ENCODE results near the gene LGALS1. TPM values are rescaled to one million over a fixed set of nuclear protein-coding genes. Genes with fewer than 3 reads are reported as not detected.

Gene LGALS1
- total RNA-seq, 2 experiments from 2014 or later: 522 to 663 TPM

DNA sequence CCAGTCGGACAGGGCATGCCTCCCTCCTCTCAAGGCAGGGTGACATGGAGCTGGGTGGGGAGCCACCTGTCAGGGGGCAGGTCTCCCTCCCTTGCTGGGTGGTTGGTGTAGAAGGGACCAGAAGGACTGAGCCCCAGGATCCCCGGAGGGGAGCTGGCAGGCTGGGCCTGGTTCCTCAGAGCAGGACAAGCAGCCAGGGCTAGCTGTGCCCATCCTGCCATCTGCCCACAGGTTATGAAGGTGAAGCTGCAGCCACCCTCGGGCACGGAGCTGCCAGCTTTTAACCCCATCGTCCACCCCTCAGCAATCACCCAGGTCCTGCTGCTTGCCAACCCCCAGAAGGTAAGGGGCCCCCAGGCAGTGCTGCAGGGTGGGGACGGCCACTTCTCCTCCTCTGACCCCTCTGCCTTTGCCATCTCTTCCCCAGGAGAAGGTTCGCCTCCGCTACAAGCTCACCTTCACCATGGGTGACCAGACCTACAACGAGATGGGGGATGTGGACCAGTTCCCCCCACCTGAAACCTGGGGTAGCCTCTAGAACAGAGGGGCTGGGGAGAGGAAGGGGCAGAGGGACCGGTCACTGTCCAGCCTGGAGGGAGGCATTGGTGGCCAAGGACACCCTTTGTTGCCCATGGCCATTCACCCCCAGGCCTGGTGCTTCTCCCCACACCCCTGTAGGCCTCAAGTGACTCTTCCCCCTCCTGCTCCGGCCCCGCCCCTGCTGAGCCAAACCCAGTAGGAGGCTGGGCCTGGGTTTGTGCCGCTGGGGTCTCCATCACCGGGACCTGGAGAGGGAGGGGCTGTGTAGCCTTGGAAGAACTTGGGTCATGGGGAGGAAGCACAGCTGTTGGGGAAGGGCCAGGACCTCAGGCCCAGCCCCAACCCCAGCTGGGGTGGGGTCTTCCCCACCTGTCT lies 43.0 kb upstream of the LGALS1 start:
- POLR2A ChIA-PET: interaction anchor here (0.9 to 1.8 kb wide), 5 partner anchors 10 to 42 kb away, joined by 3 to 7 read pairs (median 6); partner anchors contain the start of genes GGA1 and PDXP
- H3K27ac Mint-ChIP-seq: peak overlapping the region; percentile 90
- intact Hi-C loops (cut with DNase I, micrococcal nuclease): loop anchor here in 1 of 2 experiments (1.0 kb wide), 1 partner anchor 24 kb away; the partner anchor contains the start of gene GGA1
- H3K27me3 Mint-ChIP-seq: no peaks in the 10 kb centered on the region
- CTCF ChIA-PET: interaction anchor here (0.6 to 5.5 kb wide), 15 partner anchors 8 to 392 kb away, joined by 3 to 66 read pairs (median 5); partner anchors contain the start of gene GGA1
- H3K9me3 Mint-ChIP-seq (ENCODE audit: low read depth): no peaks in the 10 kb centered on the region
- H3K4me3 Mint-ChIP-seq: peak overlapping the region; percentile 44
- peaks cover 9% of the 10 kb centered on the region for H3K36me3 Mint-ChIP-seq (ENCODE audit: low read depth)
- DNase-seq (peak; percentile 69), ATAC-seq (peak; percentile 7)
- peaks cover 53% of the 10 kb centered on the region for H3K4me1 Mint-ChIP-seq

DNA sequence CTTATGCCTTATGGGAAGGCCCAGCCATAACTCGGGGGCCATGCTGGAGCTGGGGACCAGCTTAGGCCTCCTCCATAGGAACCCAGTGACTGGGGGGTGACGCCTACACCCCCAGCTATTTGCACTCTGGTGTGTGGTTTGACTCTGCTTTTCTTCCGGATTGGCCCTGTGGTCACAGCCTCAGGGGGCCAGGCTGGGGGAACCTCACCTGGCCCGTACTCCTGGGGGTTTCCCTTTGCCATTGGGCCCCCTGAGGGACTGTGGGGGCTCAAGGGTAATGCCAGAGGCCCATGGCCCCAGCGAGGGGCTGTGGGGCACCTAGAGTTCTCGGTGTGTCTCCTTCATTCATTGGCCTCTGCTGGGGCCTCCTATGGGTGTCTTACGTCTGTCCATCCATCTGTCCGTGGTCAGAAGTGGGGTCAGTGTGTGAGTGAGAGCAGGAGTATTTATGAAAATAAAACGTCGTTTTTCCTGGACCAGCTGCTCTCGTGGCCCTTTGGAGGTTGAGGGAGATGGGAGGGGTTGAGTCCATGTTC lies 42.3 kb upstream of the LGALS1 start:
- Mint-ChIP-seq H3K27ac (peak overlapping the region; percentile 90), H3K36me3 (ENCODE audit: low read depth) (peaks cover 9% of the 10 kb centered on the region), H3K4me1 (peaks cover 52% of the 10 kb centered on the region), H3K9me3 (ENCODE audit: low read depth) (no peaks in the 10 kb centered on the region), H3K4me3 (peak overlapping the region; percentile 44), H3K27me3 (no peaks in the 10 kb centered on the region)
- intact Hi-C loops (cut with DNase I, micrococcal nuclease): loop anchor here in 1 of 2 experiments (1.0 kb wide), 1 partner anchor 25 kb away; the partner anchor contains the start of gene GGA1
- DNase-seq (peak; percentile 71), ATAC-seq (peak; percentile 34)
- ChIA-PET POLR2A (interaction anchor here (0.7 to 1.8 kb wide), 7 partner anchors 9 to 891 kb away, joined by 3 to 7 read pairs (median 4); partner anchors contain the start of genes GGA1, LGALS1 and PDXP), CTCF (interaction anchor here (0.6 to 5.5 kb wide), 17 partner anchors 9 to 362 kb away, joined by 3 to 66 read pairs (median 4); partner anchors contain the start of genes GGA1 and LGALS1)

DNA sequence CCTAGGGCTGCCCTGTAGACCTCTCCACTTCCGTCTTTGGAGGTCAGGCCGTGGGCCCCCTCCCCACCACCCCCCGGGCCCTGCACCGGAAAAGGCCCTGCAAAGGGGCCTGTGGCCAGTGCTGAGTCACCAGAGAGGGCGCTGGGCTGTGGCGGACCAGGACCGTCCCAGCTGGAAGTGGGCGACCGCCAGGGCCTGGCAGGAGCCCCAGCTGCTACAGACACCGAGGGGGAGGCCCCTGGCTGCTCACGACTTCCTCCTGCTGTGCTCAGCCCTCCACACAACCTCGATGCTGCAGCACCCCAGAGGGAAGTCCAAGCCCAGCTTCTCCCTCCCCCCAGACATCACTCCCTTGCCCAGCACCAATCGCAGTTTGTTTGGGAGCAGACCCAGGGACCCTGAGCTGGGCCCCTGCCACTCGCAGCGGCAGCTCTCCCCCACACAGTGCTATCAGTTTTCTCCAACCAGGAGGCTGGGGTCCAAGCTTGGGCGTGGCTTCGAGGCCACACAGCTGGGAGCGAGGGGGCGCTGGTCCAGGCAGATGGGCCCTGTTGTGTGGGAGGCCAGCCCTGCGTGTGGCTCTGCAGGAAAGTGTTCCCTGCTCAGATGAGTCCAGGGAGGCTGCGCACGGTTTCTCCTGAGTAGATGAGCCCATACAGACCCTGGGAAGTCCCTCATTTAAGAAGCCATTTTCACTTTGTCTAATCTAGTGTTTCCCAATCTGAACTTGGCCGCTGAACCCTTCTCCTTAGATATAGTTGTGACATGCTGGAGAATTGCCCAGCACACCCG lies 41.6 kb upstream of the LGALS1 start:
- Mint-ChIP-seq H3K36me3 (ENCODE audit: low read depth) (peaks cover 9% of the 10 kb centered on the region), H3K9me3 (ENCODE audit: low read depth) (no peaks in the 10 kb centered on the region), H3K27me3 (no peaks in the 10 kb centered on the region), H3K4me1 (peaks cover 56% of the 10 kb centered on the region), H3K27ac (peak overlapping the region; percentile 93), H3K4me3 (peak overlapping the region; percentile 58)
- DNase-seq (peak; percentile 86), ATAC-seq (peak; percentile 70)
- intact Hi-C loops (cut with DNase I, micrococcal nuclease): loop anchor here (1.0 to 2.0 kb wide), 2 partner anchors 25 to 26 kb away; partner anchors contain the start of gene GGA1 (in 2 of the 2)
- POLR2A ChIA-PET: interaction anchor here (0.7 to 1.8 kb wide), 5 partner anchors 24 to 890 kb away, joined by 3 to 7 read pairs (median 3); partner anchors contain the start of genes GGA1, LGALS1 and PDXP
- CTCF ChIA-PET: interaction anchor here (0.6 to 5.5 kb wide), 20 partner anchors 7 to 361 kb away, joined by 3 to 66 read pairs (median 5); partner anchors contain the start of genes GGA1, LGALS1 and NOL12

DNA sequence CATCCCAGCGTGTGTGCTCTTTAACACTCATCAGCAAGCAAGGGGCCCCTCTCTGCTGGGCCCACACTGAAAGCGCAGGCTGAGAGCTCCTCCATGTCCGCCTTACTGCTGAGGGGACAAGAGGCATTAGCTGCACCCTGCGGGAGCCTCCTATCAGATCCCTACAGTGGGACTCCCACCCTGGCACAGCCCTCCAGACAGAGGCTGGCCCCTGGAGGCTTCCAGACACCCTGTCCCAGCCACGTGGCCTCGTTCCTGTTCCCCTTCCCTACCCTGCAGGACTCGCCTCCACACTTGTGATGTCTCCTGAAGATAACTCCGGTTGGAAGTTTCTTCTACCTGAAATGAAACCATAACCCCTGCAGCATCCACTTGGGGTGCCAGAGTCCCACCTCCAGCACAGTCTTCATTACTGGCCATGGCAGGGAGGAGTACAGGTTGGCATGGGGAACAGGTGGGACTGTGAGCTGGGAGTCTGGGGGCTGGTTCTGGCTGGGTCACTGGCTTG lies 41.0 kb upstream of the LGALS1 start:
- intact Hi-C loops (cut with DNase I, micrococcal nuclease): loop anchor here in 1 of 2 experiments (2.0 kb wide), 1 partner anchor 26 kb away; the partner anchor contains the start of gene GGA1
- ATAC-seq (no peak), DNase-seq (peak; percentile 39)
- H3K4me3 Mint-ChIP-seq: peak overlapping the region; percentile 58
- ChIA-PET POLR2A (interaction anchor here (1.4 to 1.8 kb wide), 3 partner anchors 24 to 51 kb away, joined by 3 to 7 read pairs (median 6); partner anchors contain the start of genes GGA1 and PDXP), CTCF (interaction anchor here (0.6 to 5.5 kb wide), 15 partner anchors 7 to 161 kb away, joined by 3 to 66 read pairs (median 6); partner anchors contain the start of genes GGA1, LGALS1, NOL12 and PDXP)
- no peaks in the 10 kb centered on the region for H3K9me3 Mint-ChIP-seq (ENCODE audit: low read depth)
- H3K27ac Mint-ChIP-seq: peak overlapping the region; percentile 93
- H3K4me1 Mint-ChIP-seq: peaks cover 59% of the 10 kb centered on the region
- peaks cover 9% of the 10 kb centered on the region for H3K36me3 Mint-ChIP-seq (ENCODE audit: low read depth)
- no peaks in the 10 kb centered on the region for H3K27me3 Mint-ChIP-seq

DNA sequence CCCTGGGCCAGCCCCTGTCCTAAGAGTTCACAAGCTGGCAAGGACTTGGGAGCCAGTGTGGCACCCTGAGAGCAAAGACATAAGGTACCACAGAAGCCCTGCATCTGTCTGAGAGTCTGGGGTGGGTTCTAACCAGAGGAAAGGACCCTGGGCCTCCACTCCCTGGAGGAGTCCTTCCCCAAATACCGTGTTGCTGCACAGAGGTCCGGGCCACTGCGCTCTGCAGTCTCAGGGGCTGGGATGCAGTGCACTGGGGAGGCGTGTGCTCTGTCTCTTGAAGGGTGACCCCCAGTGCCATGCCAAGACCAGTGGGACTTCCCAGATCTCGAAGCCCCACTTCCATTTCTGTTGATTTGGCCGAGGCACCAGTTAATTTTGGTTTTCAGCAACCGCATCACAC lies 40.3 kb upstream of the LGALS1 start:
- ChIA-PET POLR2A (no interaction called here), CTCF (interaction anchor here (0.6 to 5.5 kb wide), 9 partner anchors 8 to 388 kb away, joined by 3 to 66 read pairs (median 6); partner anchors contain the start of genes GGA1, LGALS1, NOL12 and PDXP)
- DNase-seq (no peak), ATAC-seq (no peak)
- Mint-ChIP-seq H3K9me3 (ENCODE audit: low read depth) (no peaks in the 10 kb centered on the region), H3K27me3 (no peaks in the 10 kb centered on the region), H3K4me3 (peak overlapping the region; percentile 58), H3K27ac (peak overlapping the region; percentile 93), H3K4me1 (peaks cover 59% of the 10 kb centered on the region), H3K36me3 (ENCODE audit: low read depth) (peaks cover 9% of the 10 kb centered on the region)
- intact Hi-C loops (cut with DNase I, micrococcal nuclease): loop anchor here (2.0 to 5.0 kb wide), 2 partner anchors 26 to 172 kb away; partner anchors contain the start of genes GCAT (in 1 of the 2) and GGA1 (in 1 of the 2)

DNA sequence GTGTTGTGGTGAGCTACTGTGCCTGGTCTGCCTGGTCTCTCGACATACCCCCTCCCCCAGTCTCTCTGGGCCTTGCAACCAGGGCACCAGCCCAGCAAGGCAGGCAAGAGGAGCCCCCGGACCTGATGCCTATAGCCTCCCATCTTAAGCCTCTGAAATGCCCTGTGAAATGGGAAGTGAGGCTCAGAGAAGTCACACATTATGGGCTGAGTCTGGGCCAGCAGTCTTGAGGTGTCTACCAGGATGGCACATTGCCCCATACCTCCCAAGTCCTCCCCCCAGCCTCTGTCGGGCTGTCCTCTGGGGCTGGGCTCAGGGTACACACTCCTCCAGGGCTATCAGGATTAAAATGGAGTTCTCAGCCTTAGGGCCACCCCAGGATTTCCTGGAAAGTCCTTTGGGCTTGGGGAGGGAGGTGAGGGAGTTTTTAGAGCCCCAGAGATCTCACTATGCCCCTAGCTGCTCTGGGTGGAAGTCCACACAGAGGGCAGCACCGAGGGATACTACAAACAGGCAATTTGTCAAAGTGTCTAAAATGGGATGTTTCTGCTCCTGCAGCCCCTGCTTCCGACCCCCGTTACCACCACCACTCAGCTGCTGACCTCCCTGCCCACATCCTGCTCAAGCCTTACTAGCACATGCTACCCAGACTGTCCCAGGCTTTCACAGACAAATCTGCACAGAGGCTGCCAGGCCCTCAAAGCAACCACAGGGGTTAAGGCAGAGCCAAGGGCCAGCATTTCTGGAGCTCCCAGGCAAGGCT lies 39.1 kb upstream of the LGALS1 start:
- DNase-seq: peak; percentile 39
- Mint-ChIP-seq H3K4me3 (no peak overlapping the region), H3K36me3 (ENCODE audit: low read depth) (peaks cover 10% of the 10 kb centered on the region), H3K4me1 (peaks cover 65% of the 10 kb centered on the region), H3K27me3 (no peaks in the 10 kb centered on the region), H3K9me3 (ENCODE audit: low read depth) (no peaks in the 10 kb centered on the region), H3K27ac (peak overlapping the region; percentile 65)
- intact Hi-C loops (cut with DNase I, micrococcal nuclease): loop anchor here in 1 of 2 experiments (5.0 kb wide), 1 partner anchor 171 kb away; the partner anchor contains the start of gene GCAT
- POLR2A ChIA-PET: interaction anchor here (0.6 to 1.8 kb wide), 3 partner anchors 9 to 227 kb away, joined by 8 to 10 read pairs (median 9); partner anchors contain the start of gene PDXP
- ATAC-seq: no peak
- CTCF ChIA-PET: interaction anchor here (0.6 to 4.4 kb wide), 12 partner anchors 9 to 1481 kb away, joined by 3 to 23 read pairs (median 4); partner anchors contain the start of genes PDXP and POLR2F

DNA sequence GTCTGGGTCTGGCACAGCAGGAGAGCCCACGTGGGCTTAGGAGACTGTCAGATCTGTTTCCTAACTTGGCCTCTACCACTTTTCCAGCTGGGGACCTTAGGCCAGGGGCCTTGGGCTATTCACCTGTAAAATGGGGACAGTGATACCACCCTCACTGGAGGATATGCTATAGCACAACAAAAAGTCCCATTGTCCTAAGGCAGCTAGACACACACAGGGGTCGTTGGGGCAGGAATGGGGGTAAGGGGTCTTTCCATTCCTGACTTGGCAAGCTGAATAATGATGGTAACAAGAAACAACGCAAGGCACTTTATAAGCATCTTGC lies 38.5 kb upstream of the LGALS1 start:
- no peak overlapping the region for H3K4me3 Mint-ChIP-seq
- ChIA-PET POLR2A (interaction anchor here (1.6 to 1.8 kb wide), 2 partner anchors 10 to 21 kb away, joined by 8 to 10 read pairs; partner anchors contain the start of gene PDXP), CTCF (interaction anchor here (0.6 to 4.4 kb wide), 14 partner anchors 10 to 1481 kb away, joined by 3 to 23 read pairs (median 4); partner anchors contain the start of genes PDXP and POLR2F)
- DNase-seq (no peak), ATAC-seq (no peak)
- no peaks in the 10 kb centered on the region for H3K9me3 Mint-ChIP-seq (ENCODE audit: low read depth)
- no peaks in the 10 kb centered on the region for H3K27me3 Mint-ChIP-seq
- intact Hi-C loops (cut with DNase I, micrococcal nuclease): loop anchor here in 1 of 2 experiments (5.0 kb wide), 1 partner anchor 170 kb away; the partner anchor contains the start of gene GCAT
- peaks cover 14% of the 10 kb centered on the region for H3K36me3 Mint-ChIP-seq (ENCODE audit: low read depth)
- peaks cover 70% of the 10 kb centered on the region for H3K4me1 Mint-ChIP-seq
- H3K27ac Mint-ChIP-seq: peak overlapping the region; percentile 65

DNA sequence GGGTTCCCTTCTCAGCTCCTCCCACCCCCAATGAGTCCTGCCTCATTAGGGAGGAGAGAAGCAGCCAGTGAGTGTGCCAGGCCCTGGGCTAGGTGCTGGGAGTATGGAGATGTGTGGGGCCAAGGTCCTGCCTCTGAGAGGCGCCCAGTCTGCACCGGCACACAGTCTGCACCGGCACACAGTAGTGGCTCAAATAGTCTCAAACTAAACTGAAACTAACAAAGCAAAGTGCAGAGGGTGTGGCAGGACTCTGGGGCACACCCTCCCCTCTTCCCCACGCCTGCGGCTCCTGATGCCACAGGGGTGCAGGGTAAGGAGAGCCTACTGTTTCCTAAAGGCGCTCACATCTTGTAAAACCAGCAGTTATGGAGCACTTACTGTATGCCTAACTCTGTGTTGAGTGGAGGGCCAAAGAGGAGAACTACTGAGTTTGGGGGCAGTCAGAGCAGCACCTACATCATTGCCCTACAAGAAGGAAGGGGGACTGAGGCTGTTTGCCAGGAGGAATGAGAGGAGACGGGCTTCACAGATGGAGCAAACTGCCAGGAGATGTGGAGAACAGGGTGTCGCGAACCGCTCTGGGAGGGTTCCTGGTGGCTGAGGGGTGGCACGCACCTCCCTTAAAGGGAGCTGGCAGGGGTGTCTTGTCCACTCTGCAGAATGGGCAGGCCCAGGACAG lies 36.9 kb upstream of the LGALS1 start:
- Mint-ChIP-seq H3K27ac (peak overlapping the region; percentile 66), H3K9me3 (ENCODE audit: low read depth) (no peaks in the 10 kb centered on the region), H3K4me3 (peak overlapping the region; percentile 88), H3K4me1 (peaks cover 76% of the 10 kb centered on the region), H3K36me3 (ENCODE audit: low read depth) (peaks cover 18% of the 10 kb centered on the region), H3K27me3 (no peaks in the 10 kb centered on the region)
- DNase-seq (peak; percentile 66), ATAC-seq (peak; percentile 26)
- POLR2A ChIA-PET: interaction anchor here (1.6 to 1.8 kb wide), 2 partner anchors 12 to 19 kb away, joined by 8 to 10 read pairs; partner anchors contain the start of gene PDXP
- CTCF ChIA-PET: interaction anchor here (0.6 to 4.4 kb wide), 12 partner anchors 11 to 225 kb away, joined by 3 to 23 read pairs (median 4); partner anchors contain the start of gene PDXP
- intact Hi-C loops (cut with DNase I, micrococcal nuclease): loop anchor here in 1 of 2 experiments (1.0 to 5.0 kb wide), 6 partner anchors 20 to 169 kb away; partner anchors contain the start of genes GCAT, GGA1, NOL12 and PDXP
